ENCODE data around the gene RHBDF1. TPM values are rescaled to one million over a fixed set of nuclear protein-coding genes. Genes with fewer than 3 reads are reported as not detected.

The RHBDF1 gene
- under 1 TPM in 1 of 2 experiments, not detected in 1; 0.32 TPM for total RNA-seq

DNA sequence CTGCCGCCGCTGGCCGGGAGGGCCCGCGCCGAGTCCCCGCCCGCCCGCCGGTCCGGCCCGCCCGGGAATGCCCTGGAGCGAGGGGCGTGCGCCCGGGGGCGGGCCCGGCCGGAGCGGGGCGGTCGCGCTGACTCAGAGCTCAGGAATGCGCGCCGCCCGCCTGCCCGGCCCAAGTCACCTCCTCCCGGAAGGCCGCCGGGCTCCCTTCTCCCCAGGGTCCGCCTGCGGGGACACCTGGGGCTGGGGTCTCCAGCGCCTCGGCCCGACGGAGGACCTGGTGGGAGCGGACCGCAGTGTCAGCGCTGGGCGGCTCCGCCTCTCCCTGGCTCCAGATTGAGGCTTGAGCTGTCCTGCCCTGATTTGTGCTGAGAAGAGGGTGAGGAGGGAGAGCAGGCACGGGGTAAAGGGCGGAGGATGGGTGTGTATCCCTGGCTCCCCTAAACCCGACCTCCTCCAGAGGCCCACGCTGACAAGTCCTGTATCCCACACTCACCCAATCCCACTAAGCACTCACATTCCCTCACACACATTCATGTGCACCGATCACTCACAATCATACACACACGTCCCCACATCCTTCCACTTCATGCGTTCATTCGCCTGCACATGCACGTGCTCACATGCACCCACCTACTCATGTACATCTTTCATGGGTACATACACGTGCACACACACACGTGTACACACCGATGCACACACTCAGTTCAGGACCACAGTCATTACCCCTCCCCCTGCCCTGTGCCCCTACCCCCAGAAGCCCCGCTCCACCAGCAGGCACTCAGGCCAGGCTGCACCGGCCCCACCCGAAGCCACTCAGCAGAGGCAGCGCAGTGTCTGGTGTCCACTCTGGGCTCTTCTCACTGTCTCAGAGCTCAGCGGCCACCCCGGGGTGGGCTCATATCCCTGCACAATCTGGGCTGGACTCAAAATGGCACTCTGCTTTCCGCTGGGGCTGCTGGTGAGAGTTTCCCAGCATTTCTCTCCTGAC lies at the start of gene RHBDF1:
TSS of gene RHBDF1 (minus strand) at position 71 of the 988 bp plus-strand sequence. CDS start 7,616 bp downstream, outside the sequence.
- POLR2A ChIA-PET: no interaction called here
- CTCF ChIA-PET: interaction anchor here (1.0 to 10.9 kb wide), 4 partner anchors 12 to 109 kb away, joined by 3 to 238 read pairs (median 4); no protein-coding TSS in a partner anchor

DNA sequence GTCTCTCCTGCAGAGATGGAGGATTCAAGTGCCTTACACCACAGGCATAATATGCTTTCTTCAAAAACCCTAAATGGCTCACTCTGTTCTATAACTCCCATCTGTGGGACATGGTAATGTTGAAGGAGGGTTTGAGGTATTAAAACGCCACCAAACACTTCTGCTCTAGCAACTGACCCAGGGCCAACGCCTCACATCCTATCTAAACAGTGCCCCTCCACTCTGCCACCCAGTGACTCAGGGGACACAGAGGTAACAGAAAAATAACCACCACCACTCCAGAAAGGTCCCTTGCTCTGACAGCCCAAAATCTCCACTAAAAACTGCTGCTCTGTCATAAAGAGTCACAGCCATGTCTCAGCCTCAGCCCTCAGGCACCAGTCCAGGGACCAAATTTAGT lies 48.3 kb upstream of the RHBDF1 start:
- ChIA-PET POLR2A (no interaction called here), CTCF (no interaction called here)

DNA sequence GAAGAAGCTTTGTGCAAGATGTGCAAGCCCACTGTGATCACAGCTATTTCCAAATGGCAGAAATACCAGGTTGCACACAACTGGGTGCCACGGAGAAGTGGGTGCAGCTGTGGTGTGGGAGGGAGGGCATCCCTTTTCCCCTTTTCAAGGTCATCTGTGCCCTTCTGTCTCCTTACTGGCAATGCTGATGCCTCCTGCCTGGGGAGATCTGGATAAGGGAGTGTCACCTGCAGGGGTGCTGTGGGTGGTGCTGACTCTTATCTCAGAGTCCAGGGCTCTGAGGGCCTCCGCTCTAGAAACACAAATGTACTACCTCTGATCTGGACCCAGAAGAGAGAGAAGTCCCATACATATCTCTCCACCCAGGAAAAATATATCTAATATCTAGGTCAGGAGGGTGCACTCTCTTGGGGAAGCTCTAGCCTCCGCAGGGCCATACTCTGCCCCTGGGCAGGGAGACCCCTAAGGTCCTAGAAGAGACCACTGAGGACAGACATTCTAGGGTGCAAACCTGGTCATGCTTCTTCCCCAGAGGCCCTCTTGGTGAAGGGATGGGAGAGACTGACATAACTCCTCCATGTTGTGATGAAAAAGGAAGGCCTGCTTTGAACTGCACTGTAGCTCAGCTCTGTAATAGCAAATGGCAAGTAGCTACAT lies 47.5 kb upstream of the RHBDF1 start:
- ChIA-PET CTCF (interaction anchor here (1.0 kb wide), 1 partner anchor 22 kb away, joined by 3 read pairs; no protein-coding TSS in a partner anchor), POLR2A (no interaction called here)

GRCh38 chr16:119295-119694 lies 46.9 kb upstream of the RHBDF1 start:
- POLR2A ChIA-PET: no interaction called here
- CTCF ChIA-PET: interaction anchor here (1.0 kb wide), 1 partner anchor 22 kb away, joined by 3 read pairs; no protein-coding TSS in a partner anchor

DNA sequence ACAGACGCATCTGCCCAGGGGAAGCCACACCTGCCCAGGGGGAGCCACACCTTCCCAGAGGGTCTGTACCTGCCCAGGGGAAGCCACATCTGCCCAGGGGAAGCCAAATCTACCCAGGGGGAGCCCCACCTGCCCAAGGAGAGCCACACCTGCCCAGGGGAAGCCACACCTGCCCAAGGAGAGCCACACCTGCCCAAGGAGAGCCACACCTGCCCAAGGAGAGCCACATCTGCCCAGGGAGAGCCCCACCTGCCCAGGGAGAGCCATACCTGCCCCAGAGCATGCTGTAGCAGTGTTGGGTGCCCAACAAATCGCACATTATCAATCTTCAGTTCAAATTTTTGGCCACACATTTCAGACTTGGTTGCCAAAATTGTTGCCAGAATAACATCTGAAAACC lies 46.4 kb upstream of the RHBDF1 start:
- ChIA-PET CTCF (interaction anchor here (1.0 to 2.9 kb wide), 3 partner anchors 22 to 236 kb away, joined by 4 to 13 read pairs (median 7); no protein-coding TSS in a partner anchor), POLR2A (no interaction called here)

DNA sequence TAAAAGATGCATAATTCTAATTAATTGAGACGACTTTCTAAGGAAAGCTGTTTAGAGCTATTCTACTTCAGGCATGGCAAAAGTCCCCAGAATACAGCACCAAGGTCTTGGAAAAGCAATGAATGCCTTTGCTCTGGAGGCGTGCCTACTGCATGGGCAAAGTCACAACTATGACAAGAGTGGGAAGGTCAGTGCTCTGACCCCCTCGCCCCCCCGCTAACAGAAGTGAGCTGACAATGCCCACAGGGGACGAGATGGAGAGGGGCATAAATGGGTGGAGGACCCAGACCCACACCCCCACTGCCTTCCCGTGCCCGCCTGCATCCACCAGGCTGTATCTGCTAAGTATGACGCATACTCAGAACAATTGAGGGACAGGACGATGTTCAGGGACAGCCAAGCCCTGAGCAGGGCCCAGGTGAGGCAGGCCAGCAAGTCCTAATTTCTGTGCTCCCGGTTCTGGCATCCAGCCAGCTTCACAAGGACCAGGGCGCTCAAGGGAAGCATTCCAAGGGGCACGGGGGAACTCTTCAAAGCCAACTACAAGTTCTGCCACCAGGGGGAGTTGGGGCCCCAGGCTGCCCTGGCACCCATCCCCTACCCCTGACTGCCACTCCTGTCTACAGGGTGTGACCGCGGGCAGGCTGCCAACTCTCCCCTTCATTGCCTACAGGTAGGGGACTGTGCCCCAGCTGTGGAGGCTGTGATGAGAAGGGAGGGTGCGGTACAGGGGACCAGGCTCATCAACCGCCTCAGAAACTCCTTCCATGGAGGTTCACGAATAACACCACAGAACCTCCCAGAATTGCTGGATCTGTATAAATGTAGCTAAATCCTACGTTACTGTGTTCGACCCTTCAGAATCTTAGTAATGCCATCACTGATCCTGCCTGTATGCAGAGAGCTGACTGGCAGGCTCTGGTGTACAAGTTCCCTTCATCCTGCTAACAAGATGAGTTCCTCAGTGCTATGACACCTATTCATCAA lies 45.2 kb upstream of the RHBDF1 start:
- ChIA-PET POLR2A (no interaction called here), CTCF (interaction anchor here (0.6 to 2.9 kb wide), 17 partner anchors 10 to 283 kb away, joined by 3 to 13 read pairs (median 4); partner anchors contain the start of genes DECR2, HBQ1 and MPG)

DNA sequence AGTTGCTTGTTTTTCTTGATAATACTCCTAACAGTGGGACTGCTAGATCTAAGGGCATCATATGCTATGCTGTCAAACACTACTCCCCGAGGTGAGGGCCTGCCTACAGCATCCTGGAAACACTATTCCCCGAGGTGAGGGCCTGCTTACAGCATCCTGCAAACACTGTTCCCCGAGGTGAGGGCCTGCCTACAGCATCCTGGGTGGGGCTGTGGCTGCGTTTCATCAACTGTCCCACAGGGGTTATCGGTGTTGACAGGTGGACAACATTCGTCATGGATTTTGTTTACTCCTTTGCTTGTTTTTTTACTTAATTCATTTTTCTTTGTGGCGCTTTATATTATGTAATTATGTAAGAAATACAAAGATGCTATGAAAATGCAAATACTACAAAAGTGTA lies 43.6 kb upstream of the RHBDF1 start:
- POLR2A ChIA-PET: no interaction called here
- CTCF ChIA-PET: interaction anchor here (2.1 to 2.9 kb wide), 2 partner anchors 9 to 19 kb away, joined by 9 to 13 read pairs; no protein-coding TSS in a partner anchor

DNA sequence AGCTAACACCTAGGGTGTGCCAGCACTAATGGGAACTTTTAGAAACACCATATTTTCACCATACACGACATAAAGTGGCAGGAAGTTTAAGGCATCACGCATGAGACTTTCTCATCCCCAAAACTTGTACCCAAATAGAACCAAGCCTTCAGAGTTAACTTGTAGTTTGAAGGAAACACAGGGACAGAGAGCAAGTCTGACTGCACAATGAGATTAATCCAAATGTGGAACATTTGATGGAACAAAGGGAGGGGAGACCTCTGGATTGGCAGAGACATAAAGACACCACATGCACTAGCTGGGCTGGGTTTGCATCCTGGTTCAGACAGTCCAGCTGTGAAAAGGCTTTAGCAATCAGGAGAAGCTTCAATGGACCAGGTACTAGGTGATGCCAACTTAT lies 41.9 kb upstream of the RHBDF1 start:
- POLR2A ChIA-PET: interaction anchor here (0.6 kb wide), 1 partner anchor 13 kb away, joined by 5 read pairs; no protein-coding TSS in a partner anchor
- CTCF ChIA-PET: interaction anchor here (1.6 kb wide), 1 partner anchor 8 kb away, joined by 5 read pairs; no protein-coding TSS in a partner anchor

DNA sequence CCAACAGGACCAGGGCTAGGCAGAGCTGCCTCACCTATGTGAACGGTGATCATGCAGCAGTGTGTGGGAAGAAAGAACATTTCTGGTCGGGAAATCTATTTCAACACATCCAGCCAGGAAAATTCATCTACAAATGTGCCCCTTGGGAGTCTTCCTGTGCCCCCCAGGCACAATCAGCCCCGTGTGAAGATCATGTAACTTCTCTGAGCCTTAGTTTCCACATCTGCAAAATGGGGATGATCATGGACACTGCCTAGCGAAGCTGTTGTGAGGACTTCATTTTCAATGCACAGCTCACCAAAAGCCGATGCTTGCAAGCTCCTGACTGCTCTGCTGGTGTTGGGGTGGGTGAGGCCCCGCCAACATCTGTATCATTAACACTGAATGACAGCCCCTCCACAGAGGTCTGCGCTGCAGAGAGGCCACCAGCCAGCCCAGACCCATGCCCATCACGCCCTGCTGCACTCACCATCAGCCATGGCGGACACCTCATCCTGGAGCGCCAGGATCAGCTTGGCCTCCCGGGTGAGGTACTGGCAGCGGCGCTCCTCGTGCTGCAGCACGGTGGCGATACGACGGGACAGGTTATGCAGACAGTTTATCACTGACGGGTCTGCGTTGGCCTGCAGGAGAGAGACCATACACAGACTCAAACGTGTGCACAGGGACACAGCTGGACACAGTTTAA lies 39.9 kb upstream of the RHBDF1 start:
- POLR2A ChIA-PET: no interaction called here

DNA sequence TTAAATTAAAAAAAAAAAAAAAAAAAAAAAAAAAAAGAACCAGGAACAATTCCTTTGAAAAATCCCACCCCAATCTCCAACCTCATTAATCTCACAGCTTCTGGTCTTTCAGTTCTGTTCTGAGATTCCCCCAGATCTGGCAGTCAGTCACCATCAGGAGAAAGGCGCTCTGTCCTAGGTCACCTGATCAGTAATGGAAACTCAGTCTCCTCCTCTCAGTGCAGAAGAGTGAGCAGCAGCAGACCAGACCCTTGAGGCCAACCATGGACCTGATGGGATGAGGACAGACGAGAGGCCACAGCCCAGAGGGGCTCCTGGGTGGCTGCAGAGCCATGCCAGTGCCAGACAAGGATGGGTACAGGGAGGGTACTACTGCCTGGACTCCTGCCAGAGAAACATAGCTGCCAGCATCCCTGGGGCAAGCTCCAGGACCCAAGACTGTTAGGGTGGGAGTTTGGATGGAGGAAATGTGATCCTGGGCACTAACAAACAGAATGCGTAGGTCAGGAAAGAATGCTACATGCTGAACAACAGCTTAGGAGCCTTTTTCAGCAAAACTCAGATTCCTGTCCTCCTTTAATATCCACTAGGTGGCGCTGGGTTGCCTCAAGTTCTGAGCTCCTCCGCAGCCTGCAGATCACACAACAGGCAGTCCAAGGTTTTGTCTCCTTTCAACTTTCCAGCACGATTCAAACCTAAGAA lies 34.3 kb upstream of the RHBDF1 start:
- CTCF ChIA-PET: interaction anchor here (0.5 to 3.6 kb wide), 35 partner anchors 8 to 422 kb away, joined by 3 to 28 read pairs (median 4); partner anchors contain the start of genes HBQ1, NPRL3 and RHBDF1
- POLR2A ChIA-PET: no interaction called here

More for the DNA sequence above, 39.9 kb upstream of the RHBDF1 start:
- CTCF ChIA-PET: interaction anchor here (1.1 kb wide), 1 partner anchor 15 kb away, joined by 3 read pairs; no protein-coding TSS in a partner anchor

DNA sequence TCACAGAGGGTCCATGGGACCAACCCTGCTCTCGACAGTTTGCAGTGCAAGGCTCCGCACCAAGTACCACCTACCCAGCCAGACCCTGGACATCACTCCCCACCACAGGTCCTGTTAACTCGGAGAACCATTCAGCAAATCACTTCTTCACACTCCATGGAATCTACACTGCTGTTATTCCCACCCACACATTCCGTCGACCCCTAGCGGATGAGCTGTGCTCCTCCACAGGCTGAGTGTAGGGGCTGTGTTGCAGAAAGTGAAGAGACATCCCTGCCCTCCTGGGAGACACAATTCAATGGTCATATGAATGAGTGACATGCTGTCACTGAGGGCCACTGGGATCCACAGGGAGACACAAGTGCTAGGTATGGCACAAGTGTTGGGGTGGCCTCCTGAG lies 33.1 kb upstream of the RHBDF1 start:
- POLR2A ChIA-PET: no interaction called here

GRCh38 chr16:104928-105327 lies 32.5 kb upstream of the RHBDF1 start:
- CTCF ChIA-PET: interaction anchor here (1.0 to 4.9 kb wide), 4 partner anchors 9 to 40 kb away, joined by 3 to 27 read pairs (median 6); no protein-coding TSS in a partner anchor
- POLR2A ChIA-PET: interaction anchor here (1.0 kb wide), 1 partner anchor 36 kb away, joined by 3 read pairs; no protein-coding TSS in a partner anchor

More for the DNA sequence above, 33.1 kb upstream of the RHBDF1 start:
- CTCF ChIA-PET: interaction anchor here (1.2 to 4.9 kb wide), 4 partner anchors 8 to 40 kb away, joined by 5 to 28 read pairs (median 18); no protein-coding TSS in a partner anchor

GRCh38 chr16:104355-104754 lies 31.9 kb upstream of the RHBDF1 start:
- ChIA-PET POLR2A (interaction anchor here (0.7 to 1.0 kb wide), 2 partner anchors 35 to 63 kb away, joined by 3 read pairs; no protein-coding TSS in a partner anchor), CTCF (interaction anchor here (1.0 to 4.9 kb wide), 4 partner anchors 8 to 39 kb away, joined by 3 to 27 read pairs (median 6); no protein-coding TSS in a partner anchor)

DNA sequence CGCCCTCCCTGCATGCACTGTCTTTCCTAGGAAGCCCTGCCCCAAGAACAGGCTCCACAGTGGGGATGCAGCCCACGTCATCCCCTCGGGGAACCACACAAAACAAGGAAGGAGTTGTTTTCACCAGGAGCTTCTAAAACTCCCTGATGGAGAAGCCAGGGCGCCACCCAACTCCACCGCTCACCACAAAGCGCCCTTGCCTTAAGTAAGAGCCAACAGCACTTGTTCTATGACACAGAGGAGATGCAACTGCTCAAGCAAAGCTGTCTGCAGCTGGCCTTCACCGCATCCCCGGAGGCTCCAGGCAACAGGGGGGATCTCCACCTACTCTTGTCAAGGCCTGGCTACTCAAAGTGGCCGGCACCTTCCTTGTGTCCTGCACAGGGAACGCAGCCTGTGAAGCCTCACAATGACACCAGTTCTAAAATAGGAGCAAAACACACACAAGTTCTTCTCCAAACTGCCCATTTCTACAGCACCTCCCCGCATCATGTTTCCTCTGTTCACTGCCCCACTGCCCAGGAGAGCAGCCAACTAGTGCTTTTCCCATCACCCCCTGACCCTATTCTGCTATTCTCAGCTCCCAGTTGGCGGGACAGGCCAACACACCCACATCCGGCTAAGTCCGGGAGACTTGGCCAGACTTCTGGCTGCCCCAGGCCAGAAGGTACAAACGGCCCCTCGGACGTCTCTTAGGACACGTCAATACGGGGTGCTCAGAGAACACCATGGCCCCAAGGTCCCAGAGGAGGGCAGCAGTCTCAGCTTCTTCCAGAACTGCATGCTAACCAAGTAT lies 29.8 kb upstream of the RHBDF1 start:
- CTCF ChIA-PET: interaction anchor here (1.3 to 4.9 kb wide), 2 partner anchors 31 to 37 kb away, joined by 3 to 27 read pairs; no protein-coding TSS in a partner anchor
- POLR2A ChIA-PET: no interaction called here

- ChIA-PET CTCF (interaction anchor here (1.3 to 4.9 kb wide), 2 partner anchors 31 to 36 kb away, joined by 3 to 27 read pairs; no protein-coding TSS in a partner anchor), POLR2A (no interaction called here)
These were observed 29.2 kb upstream of the RHBDF1 start for GRCh38 chr16:101586-101985.

- CTCF ChIA-PET: interaction anchor here (0.7 kb wide), 1 partner anchor 41 kb away, joined by 3 read pairs; no protein-coding TSS in a partner anchor
- POLR2A ChIA-PET: no interaction called here
These were observed 28.6 kb upstream of the RHBDF1 start for GRCh38 chr16:100989-101388.
